ENCODE measurements around the gene OR4D2.

Gene OR4D2

DNA sequence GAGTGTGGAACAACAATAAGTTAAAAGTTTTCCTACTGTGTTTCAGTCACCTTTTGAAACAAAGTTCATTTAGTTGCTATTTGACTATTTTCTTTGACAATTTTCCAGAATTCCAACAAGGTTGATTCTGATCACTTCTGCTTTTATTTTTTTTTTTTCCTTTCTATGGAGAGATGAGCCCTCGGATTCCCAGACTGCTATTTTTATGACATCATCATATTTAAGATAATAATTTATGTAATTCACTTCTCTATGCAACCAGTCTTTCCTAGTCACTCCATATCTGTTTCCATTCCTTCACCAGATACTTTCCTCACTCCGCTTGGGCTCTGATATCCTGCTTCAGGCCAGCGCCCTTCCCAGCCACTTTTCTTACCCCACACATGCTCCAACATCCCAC, 8.1 kb downstream of the OR4D2 start:
- H3K9ac ChIP-seq (ENCODE audit: low read length), result no peak overlapping the region
- no peaks in the 10 kb centered on the region for H3K9me3 ChIP-seq (ENCODE audit: control insufficient read depth, low read length)
- DNase-seq (ENCODE audit: low read depth), result no peak
- no peaks in the 10 kb centered on the region for H3K4me1 ChIP-seq (ENCODE audit: control insufficient read depth, insufficient read depth, low read length)
- no peaks in the 10 kb centered on the region for H3K36me3 ChIP-seq (ENCODE audit: control insufficient read depth, insufficient read depth, low read length, severe bottlenecking)
- no peak overlapping the region for H3K4me3 ChIP-seq (ENCODE audit: low read length)
- peaks cover 18% of the 10 kb centered on the region for H3K27me3 ChIP-seq (replicated peaks; ENCODE audit: control insufficient read depth, insufficient read depth, low read length)

DNA sequence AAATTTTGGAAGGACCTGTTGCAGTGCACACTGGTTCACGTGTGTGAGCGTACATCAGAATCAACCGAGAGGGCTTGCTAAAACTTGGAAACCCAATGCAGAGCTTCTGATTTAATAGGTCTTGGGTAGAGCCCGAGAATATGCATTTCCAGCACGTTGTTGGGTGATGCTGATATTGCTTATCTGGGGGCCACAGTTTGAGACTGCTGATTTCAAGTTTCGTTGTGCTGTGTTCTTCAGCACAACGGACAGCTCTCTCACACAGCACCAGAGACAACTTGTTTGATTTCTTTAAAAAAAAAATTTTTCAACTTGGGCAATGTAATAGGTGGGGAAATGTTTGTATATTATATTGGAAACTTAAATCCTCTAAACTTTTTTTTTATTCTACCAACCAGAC, 9.4 kb downstream of the OR4D2 start:
- Histone ChIP-seq H3K36me3 (ENCODE audit: control insufficient read depth, insufficient read depth, low read length, severe bottlenecking) (no peaks in the 10 kb centered on the region), H3K4me3 (ENCODE audit: low read length) (no peak overlapping the region), H3K9ac (ENCODE audit: low read length) (no peak overlapping the region), H3K27me3 (replicated peaks; ENCODE audit: control insufficient read depth, insufficient read depth, low read length) (peaks cover 24% of the 10 kb centered on the region), H3K4me1 (ENCODE audit: control insufficient read depth, insufficient read depth, low read length) (no peaks in the 10 kb centered on the region), H3K9me3 (ENCODE audit: control insufficient read depth, low read length) (no peaks in the 10 kb centered on the region)
- peak; percentile 30 for DNase-seq (ENCODE audit: low read depth)

DNA sequence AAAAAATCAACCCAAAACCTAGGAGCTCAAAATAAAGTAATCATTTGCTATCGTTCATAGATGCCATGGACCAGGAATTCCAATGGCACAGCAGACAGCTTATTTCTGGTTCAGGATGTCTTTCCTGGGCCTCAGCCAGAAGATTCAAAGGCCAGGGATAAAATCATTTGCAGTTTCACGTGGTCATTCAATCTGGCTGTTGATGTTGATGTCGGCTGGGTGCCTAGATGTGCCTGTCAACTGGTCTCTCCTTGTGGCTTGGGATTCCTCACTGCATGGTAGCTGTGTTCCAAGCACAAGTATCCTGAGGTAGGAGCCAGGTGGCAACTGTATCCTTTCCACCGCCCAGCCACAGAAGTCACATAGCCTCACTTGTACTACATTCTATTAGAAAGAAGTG, 15.0 kb downstream of the OR4D2 start:
- Histone ChIP-seq H3K4me1 (ENCODE audit: control insufficient read depth, insufficient read depth, low read length) (no peaks in the 10 kb centered on the region), H3K9me3 (ENCODE audit: control insufficient read depth, low read length) (no peaks in the 10 kb centered on the region), H3K36me3 (ENCODE audit: control insufficient read depth, insufficient read depth, low read length, severe bottlenecking) (no peaks in the 10 kb centered on the region), H3K4me3 (ENCODE audit: low read length) (no peak overlapping the region), H3K27me3 (replicated peaks; ENCODE audit: control insufficient read depth, insufficient read depth, low read length) (peaks cover 28% of the 10 kb centered on the region), H3K9ac (ENCODE audit: low read length) (no peak overlapping the region)
- DNase-seq (ENCODE audit: low read depth), result no peak

DNA sequence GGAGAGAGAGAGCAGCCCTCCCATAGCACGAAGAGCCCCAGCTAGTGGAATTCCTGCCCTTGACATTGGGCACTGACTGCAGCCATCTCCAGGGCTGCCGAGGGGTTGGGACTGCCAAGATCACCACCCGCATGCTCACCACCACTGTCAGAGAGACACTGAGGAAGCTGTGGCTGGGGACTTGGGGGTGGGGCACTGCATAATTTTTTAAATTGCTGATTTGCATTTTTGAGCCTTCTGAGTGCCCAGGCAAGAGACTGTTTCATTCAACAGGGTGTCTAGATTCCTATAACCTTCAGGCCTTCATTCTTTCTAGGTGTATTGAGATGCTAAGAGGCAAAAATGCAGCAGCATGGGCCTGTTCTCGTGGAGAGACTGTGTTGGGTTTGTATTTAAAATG, 16.7 kb downstream of the OR4D2 start:
- no peaks in the 10 kb centered on the region for H3K4me1 ChIP-seq (ENCODE audit: control insufficient read depth, insufficient read depth, low read length)
- peaks cover 40% of the 10 kb centered on the region for H3K27me3 ChIP-seq (replicated peaks; ENCODE audit: control insufficient read depth, insufficient read depth, low read length)
- H3K4me3 ChIP-seq (ENCODE audit: low read length), result no peak overlapping the region
- no peak for DNase-seq (ENCODE audit: low read depth)
- H3K9ac ChIP-seq (ENCODE audit: low read length), result no peak overlapping the region
- H3K9me3 ChIP-seq (ENCODE audit: control insufficient read depth, low read length), result no peaks in the 10 kb centered on the region
- H3K36me3 ChIP-seq (ENCODE audit: control insufficient read depth, insufficient read depth, low read length, severe bottlenecking), result no peaks in the 10 kb centered on the region

DNA sequence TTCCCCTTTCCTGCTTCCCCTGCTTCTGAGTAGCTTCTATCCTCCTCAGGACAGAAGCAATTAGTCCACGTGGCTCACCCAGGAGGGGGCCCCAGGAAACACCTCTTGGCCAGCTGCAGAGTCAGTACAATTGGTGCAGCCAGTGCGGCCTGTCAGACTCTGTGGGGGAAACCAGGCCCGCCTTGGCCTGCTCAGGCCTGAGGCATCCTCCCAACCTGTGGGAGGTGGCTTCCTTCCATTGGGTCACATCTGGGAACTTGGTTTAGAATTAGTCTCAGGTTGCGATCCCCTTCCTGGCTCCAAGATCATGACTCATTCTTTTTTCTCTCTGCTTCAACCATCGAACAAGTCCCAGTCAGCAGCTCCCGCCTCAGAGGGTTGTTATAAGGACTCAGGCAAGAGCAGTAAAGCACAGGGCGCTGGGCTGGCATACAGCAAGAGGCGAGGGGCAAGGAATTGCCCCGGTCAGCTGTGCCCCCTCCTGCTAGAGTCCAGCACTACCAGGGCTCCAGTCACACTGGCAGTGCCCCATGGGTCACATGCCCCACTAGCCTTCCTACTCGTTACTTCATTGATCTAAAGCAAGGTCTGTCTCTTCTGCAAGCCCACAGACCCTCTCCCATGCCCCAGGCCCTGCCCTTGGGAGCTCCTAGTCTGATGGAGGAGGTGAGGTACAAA, 17.7 kb downstream of the OR4D2 start:
- no peak for DNase-seq (ENCODE audit: low read depth)

DNA sequence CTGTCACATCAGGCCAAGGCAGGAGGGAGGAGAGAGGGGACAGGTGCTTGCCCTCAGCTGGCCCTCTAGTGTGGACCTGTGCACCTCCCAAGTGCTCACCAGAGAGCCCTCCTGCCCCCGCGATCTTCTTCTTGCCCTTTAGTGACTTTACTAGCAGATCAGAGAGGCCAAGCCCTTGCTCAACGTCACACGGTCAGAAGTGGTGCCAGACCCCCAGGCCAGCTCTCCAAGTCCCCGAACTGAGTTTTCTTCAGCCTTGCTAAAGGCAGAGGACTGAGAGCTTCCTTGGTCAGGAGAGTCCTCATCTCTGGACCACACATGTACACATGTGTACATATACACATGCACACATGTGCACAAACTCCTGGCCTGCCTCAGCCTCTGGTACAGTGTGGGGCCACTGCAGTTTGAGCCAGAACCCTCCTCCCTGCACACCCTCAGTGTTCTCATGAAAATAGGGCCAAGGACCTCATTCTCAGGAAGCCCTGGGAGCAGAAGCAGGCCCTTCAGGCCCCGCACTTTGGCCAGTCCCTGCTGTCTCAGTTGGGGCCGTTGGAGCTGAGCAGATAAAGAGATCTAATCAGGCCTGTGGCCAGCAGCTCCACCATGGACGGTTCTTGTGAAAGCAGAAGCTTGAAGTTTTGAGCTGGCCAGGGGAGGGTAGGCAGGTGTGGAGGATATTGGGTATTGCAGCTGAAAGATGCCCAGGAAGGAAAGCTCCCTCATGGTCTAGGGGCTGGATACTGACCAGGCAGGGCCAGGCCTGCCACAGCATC, 18.4 kb downstream of the OR4D2 start:
- no peak overlapping the region for H3K9ac ChIP-seq (ENCODE audit: low read length)
- H3K36me3 ChIP-seq (ENCODE audit: control insufficient read depth, insufficient read depth, low read length, severe bottlenecking), result no peaks in the 10 kb centered on the region
- no peak for DNase-seq (ENCODE audit: low read depth)
- H3K27me3 ChIP-seq (replicated peaks; ENCODE audit: control insufficient read depth, insufficient read depth, low read length), result peaks cover 39% of the 10 kb centered on the region
- peaks cover 8% of the 10 kb centered on the region for H3K4me1 ChIP-seq (ENCODE audit: control insufficient read depth, insufficient read depth, low read length)
- H3K9me3 ChIP-seq (ENCODE audit: control insufficient read depth, low read length), result no peaks in the 10 kb centered on the region
- no peak overlapping the region for H3K4me3 ChIP-seq (ENCODE audit: low read length)

More for the DNA sequence above, 17.7 kb downstream of the OR4D2 start:
- Histone ChIP-seq H3K27me3 (replicated peaks; ENCODE audit: control insufficient read depth, insufficient read depth, low read length) (peaks cover 40% of the 10 kb centered on the region), H3K4me1 (ENCODE audit: control insufficient read depth, insufficient read depth, low read length) (peaks cover 1% of the 10 kb centered on the region), H3K4me3 (ENCODE audit: low read length) (no peak overlapping the region), H3K36me3 (ENCODE audit: control insufficient read depth, insufficient read depth, low read length, severe bottlenecking) (no peaks in the 10 kb centered on the region), H3K9me3 (ENCODE audit: control insufficient read depth, low read length) (no peaks in the 10 kb centered on the region), H3K9ac (ENCODE audit: low read length) (no peak overlapping the region)

DNA sequence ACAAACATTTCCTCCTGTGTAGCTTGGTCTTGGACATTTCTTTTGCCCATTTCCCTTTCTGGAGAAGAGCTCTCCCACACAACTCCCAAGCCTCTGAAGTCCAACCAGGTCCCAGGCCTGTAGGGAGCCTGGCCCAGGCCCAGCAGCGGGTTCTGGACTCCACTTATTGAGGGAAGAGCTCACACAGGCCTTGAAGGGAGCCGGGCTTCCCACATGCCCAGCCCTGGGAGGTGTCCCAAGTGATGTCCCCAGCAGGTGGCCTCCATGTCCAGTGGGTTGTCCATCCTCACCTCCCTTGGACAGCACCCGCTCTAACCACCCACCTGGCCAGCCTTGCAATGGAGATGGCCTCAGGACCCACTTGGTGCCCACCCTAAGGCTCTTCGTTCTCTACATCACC, 19.8 kb downstream of the OR4D2 start:
- H3K4me3 ChIP-seq (ENCODE audit: low read length), result no peak overlapping the region
- no peaks in the 10 kb centered on the region for H3K9me3 ChIP-seq (ENCODE audit: control insufficient read depth, low read length)
- H3K36me3 ChIP-seq (ENCODE audit: control insufficient read depth, insufficient read depth, low read length, severe bottlenecking), result no peaks in the 10 kb centered on the region
- H3K9ac ChIP-seq (ENCODE audit: low read length), result no peak overlapping the region
- no peak for DNase-seq (ENCODE audit: low read depth)
- H3K27me3 ChIP-seq (replicated peaks; ENCODE audit: control insufficient read depth, insufficient read depth, low read length), result peaks cover 41% of the 10 kb centered on the region
- peaks cover 11% of the 10 kb centered on the region for H3K4me1 ChIP-seq (ENCODE audit: control insufficient read depth, insufficient read depth, low read length)

DNA sequence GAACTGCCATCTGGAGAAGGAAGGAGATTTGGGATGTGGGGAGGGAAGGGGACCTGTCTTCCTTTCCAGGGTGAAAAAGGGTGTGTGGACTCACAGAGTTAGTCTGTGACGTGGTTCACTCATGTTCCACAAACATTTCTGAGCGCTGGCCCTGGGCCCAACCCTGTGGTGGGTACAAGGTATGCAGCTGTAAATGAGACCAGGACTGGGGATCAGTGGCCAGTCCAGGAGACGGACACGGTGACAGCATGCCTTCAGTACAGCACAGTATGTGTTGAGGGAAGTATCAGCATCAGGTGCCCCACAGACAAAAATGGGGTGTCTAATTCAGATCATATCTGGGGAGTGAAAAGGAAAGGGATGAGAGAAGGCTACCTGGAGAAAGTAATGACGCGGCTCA, 20.3 kb downstream of the OR4D2 start:
- no peak overlapping the region for H3K9ac ChIP-seq (ENCODE audit: low read length)
- no peak for DNase-seq (ENCODE audit: low read depth)
- H3K36me3 ChIP-seq (ENCODE audit: control insufficient read depth, insufficient read depth, low read length, severe bottlenecking), result no peaks in the 10 kb centered on the region
- H3K27me3 ChIP-seq (replicated peaks; ENCODE audit: control insufficient read depth, insufficient read depth, low read length), result peaks cover 41% of the 10 kb centered on the region
- H3K9me3 ChIP-seq (ENCODE audit: control insufficient read depth, low read length), result no peaks in the 10 kb centered on the region
- H3K4me3 ChIP-seq (ENCODE audit: low read length), result no peak overlapping the region
- H3K4me1 ChIP-seq (ENCODE audit: control insufficient read depth, insufficient read depth, low read length), result peaks cover 11% of the 10 kb centered on the region

DNA sequence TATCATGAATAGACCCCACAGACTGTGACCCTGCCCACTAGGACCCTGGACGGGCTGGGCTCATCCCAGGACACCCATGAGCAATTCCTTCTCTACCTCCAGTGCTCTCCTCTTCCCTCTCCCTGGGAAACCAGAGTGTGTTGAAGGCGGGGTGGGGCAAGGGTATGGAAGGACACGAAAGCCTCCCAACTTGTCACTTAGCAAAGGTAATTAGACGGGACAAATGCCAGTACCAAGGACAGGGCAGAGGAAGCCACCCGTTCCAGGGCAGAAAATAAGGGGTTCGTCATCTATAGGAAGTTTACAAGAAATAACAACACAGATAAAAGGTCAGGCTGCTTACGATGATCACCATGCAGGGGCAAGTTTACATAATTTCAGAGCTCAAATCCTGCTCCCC, 20.9 kb downstream of the OR4D2 start:
- Histone ChIP-seq H3K27me3 (replicated peaks; ENCODE audit: control insufficient read depth, insufficient read depth, low read length) (peaks cover 46% of the 10 kb centered on the region), H3K4me1 (ENCODE audit: control insufficient read depth, insufficient read depth, low read length) (peaks cover 11% of the 10 kb centered on the region), H3K4me3 (ENCODE audit: low read length) (no peak overlapping the region), H3K9ac (ENCODE audit: low read length) (no peak overlapping the region), H3K36me3 (ENCODE audit: control insufficient read depth, insufficient read depth, low read length, severe bottlenecking) (no peaks in the 10 kb centered on the region), H3K9me3 (ENCODE audit: control insufficient read depth, low read length) (no peaks in the 10 kb centered on the region)
- DNase-seq (ENCODE audit: low read depth), result no peak

DNA sequence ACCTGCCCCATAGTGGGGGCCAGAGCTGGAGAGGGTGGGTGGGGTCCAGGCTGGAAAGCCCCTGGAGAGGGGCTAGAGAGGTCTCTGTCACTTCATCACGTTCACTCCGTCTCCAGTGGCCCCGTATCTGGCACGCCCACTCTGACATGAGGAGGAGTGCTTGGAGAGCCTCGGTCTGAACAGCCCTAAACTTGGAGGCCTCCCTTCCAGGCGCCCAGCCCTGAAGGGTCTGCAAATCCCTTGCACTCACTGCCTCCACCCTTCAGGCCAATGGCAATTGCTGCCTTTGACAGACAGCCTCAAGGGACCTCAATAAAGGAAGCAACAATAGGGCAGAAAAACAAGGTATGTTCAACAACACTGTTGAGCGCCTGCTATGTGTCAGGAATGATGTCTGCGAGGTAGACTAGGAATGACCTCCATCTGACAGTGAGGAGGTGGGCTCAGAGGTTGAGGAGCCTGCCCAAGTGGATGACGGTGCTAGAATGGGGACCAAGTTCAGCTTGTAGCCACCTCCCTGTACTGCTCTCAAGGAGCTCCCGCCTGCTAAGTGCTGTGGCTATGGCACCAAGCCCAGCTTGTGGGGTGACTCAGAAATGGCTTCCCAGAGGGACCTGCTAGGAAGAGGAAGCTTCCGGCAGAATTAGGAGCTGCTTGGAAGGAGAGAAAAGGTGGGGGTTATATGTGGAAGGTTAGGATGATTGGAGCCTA, 22.8 kb downstream of the OR4D2 start:
- no peak overlapping the region for H3K4me3 ChIP-seq (ENCODE audit: low read length)
- H3K9ac ChIP-seq (ENCODE audit: low read length), result no peak overlapping the region
- H3K4me1 ChIP-seq (ENCODE audit: control insufficient read depth, insufficient read depth, low read length), result peaks cover 11% of the 10 kb centered on the region
- no peaks in the 10 kb centered on the region for H3K9me3 ChIP-seq (ENCODE audit: control insufficient read depth, low read length)
- peak; percentile 54 for DNase-seq (ENCODE audit: low read depth)
- peaks cover 62% of the 10 kb centered on the region for H3K27me3 ChIP-seq (replicated peaks; ENCODE audit: control insufficient read depth, insufficient read depth, low read length)
- H3K36me3 ChIP-seq (ENCODE audit: control insufficient read depth, insufficient read depth, low read length, severe bottlenecking), result no peaks in the 10 kb centered on the region

DNA sequence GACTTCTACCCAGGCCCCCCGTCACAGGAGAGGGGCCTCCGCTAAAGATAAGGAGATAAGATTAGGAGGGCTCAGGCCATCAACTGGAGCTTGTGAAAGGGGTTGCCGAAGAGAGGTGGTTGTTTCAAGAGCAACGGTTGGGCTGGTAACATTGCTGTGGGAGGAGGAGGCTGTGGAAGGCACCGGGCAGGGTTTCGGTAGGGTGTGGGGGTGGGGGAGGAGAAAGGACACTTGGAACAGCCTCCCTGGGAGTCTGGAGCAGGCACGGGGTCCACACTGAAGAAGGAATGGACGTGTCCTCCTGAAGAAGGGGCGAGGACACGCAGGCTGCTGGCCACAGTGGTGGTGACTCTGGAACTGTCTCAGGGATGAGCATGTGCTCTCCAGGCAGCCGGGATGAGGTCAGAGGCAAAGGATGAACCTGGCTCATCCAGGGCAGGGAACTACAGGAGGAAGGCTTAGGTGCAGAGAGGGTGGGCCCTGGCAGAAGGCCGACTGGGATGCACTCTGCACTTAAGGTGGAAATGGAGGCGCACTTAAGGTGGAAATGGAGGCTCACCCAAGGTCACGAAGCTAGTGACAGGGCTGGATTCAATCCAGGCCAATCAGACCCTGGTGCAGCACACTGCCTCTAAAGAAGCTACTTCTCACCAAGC, 24.6 kb downstream of the OR4D2 start:
- Histone ChIP-seq H3K36me3 (ENCODE audit: control insufficient read depth, insufficient read depth, low read length, severe bottlenecking) (no peaks in the 10 kb centered on the region), H3K9me3 (ENCODE audit: control insufficient read depth, low read length) (no peaks in the 10 kb centered on the region), H3K4me3 (ENCODE audit: low read length) (no peak overlapping the region), H3K9ac (ENCODE audit: low read length) (no peak overlapping the region), H3K4me1 (ENCODE audit: control insufficient read depth, insufficient read depth, low read length) (peaks cover 11% of the 10 kb centered on the region), H3K27me3 (replicated peaks; ENCODE audit: control insufficient read depth, insufficient read depth, low read length) (peaks cover 69% of the 10 kb centered on the region)
- DNase-seq (ENCODE audit: low read depth), result no peak

Data from adipocyte (in vitro differentiated cells).